GM12892 (cell line): ENCODE measurements around the gene CWH43.
A peak's percentile ranks its signal among the peaks of the same experiment; 100 is the strongest.

Experiments used
- DNase-seq: peaks from one replicate; pipeline ENCODE4 v3.0.0; 2011; ENCODE audit not compliant: insufficient read length
- FAIRE-seq: peaks from 2 replicates; lab custom pipeline; 2011; peaks lifted over from hg19 to GRCh38; lab: Jason Lieb, UNC
- POLR2A ChIP-seq: IDR thresholded peaks from 2 replicates; pipeline ENCODE4 v1.6.1; 2011; ENCODE audit warnings: low read depth, low read length, control low read depth
- POLR2AphosphoS5 ChIP-seq: IDR thresholded peaks from 2 replicates; pipeline ENCODE4 v1.6.1; 2011; ENCODE audit warnings: low read depth, low read length, control low read depth
- TAF1 ChIP-seq: IDR thresholded peaks from 2 replicates; pipeline ENCODE4 v1.6.1; 2011; ENCODE audit warnings: low read depth, mild to moderate bottlenecking, control low read depth, low read length, borderline replicate concordance

CWH43 gene

GRCh38 chr4:48985602-48985975, 486 bp upstream of the CWH43 start:
- FAIRE-seq (no peak), DNase-seq (no peak)
- TF ChIP-seq POLR2A, result no peak
- no peak for TF ChIP-seq POLR2AphosphoS5
- TF ChIP-seq TAF1, result no peak

- TF ChIP-seq POLR2AphosphoS5 (no peak), POLR2A (no peak), TAF1 (no peak)
- DNase-seq (no peak), FAIRE-seq (no peak)
These were observed 634 bp downstream of the CWH43 start for GRCh38 chr4:48986654-48987164.

- DNase-seq, result no peak
- FAIRE-seq, result no peak
- no peak for TF ChIP-seq TAF1
- TF ChIP-seq POLR2A, result no peak
- TF ChIP-seq POLR2AphosphoS5, result no peak
These were observed 3.6 kb downstream of the CWH43 start for GRCh38 chr4:48989461-48990203.

GRCh38 chr4:48991357-48991756, 5.3 kb downstream of the CWH43 start:
- DNase-seq (no peak), FAIRE-seq (no peak)
- TF ChIP-seq POLR2AphosphoS5, result no peak

GRCh38 chr4:48997962-48998361, 11.9 kb downstream of the CWH43 start:
- DNase-seq (no peak), FAIRE-seq (no peak)
- no peak for TF ChIP-seq TAF1
- no peak for TF ChIP-seq POLR2A
- no peak for TF ChIP-seq POLR2AphosphoS5

- DNase-seq, result no peak
- TF ChIP-seq POLR2A (no peak), TAF1 (no peak), POLR2AphosphoS5 (no peak)
- no peak for FAIRE-seq
These were observed 12.4 kb downstream of the CWH43 start for GRCh38 chr4:48998440-48998839.

- FAIRE-seq (no peak), DNase-seq (no peak)
- TF ChIP-seq TAF1 (no peak), POLR2A (no peak), POLR2AphosphoS5 (no peak)
These were observed 14.7 kb downstream of the CWH43 start for GRCh38 chr4:49000806-49001205.

GRCh38 chr4:49002931-49003330, 16.9 kb downstream of the CWH43 start:
- DNase-seq (no peak), FAIRE-seq (no peak)
- no peak for TF ChIP-seq TAF1
- no peak for TF ChIP-seq POLR2A
- no peak for TF ChIP-seq POLR2AphosphoS5

GRCh38 chr4:49018718-49019295, 32.7 kb downstream of the CWH43 start:
- no peak for TF ChIP-seq POLR2AphosphoS5
- no peak for TF ChIP-seq TAF1
- no peak for TF ChIP-seq POLR2A
- no peak for DNase-seq
- no peak for FAIRE-seq

GRCh38 chr4:49032440-49033161, 46.5 kb downstream of the CWH43 start:
- peak; percentile 70 for FAIRE-seq
- no peak for DNase-seq
- no peak for TF ChIP-seq POLR2AphosphoS5
- TF ChIP-seq POLR2A, result no peak
- TF ChIP-seq TAF1, result no peak

- no peak for TF ChIP-seq POLR2AphosphoS5
- no peak for TF ChIP-seq TAF1
- no peak for TF ChIP-seq POLR2A
- DNase-seq (no peak), FAIRE-seq (no peak)
These were observed 50.5 kb downstream of the CWH43 start for GRCh38 chr4:49036528-49036927.

GRCh38 chr4:49044270-49044669, 58.2 kb downstream of the CWH43 start:
- DNase-seq (no peak), FAIRE-seq (no peak)
- no peak for TF ChIP-seq POLR2A
- TF ChIP-seq POLR2AphosphoS5, result no peak
- no peak for TF ChIP-seq TAF1

- no peak for FAIRE-seq
- DNase-seq, result no peak
- TF ChIP-seq POLR2AphosphoS5 (no peak), TAF1 (no peak), POLR2A (no peak)
These were observed 72.2 kb downstream of the CWH43 start for GRCh38 chr4:49058306-49058705.
